Nephron progenitor cell (in vitro differentiated cells): Measurements from ENCODE around the gene AFF1.

Experiments
- DNase-seq: peaks from one replicate; pipeline ENCODE4 v3.0.0; 2021
- H3K27ac Mint-ChIP-seq: 2 replicates; pipeline ENCODE4 v1.8.0; 2021; ENCODE audit warnings: mild to moderate bottlenecking, moderate library complexity, mixed read lengths
- H3K27me3 Mint-ChIP-seq: 2 replicates; pipeline ENCODE4 v1.8.0; 2021; ENCODE audit warnings: mild to moderate bottlenecking, low read depth, mixed read lengths; ENCODE audit not compliant: poor library complexity
- H3K36me3 Mint-ChIP-seq: 2 replicates; pipeline ENCODE4 v1.8.0; 2021; ENCODE audit warnings: low read depth, mixed read lengths
- H3K4me1 Mint-ChIP-seq: 2 replicates; pipeline ENCODE4 v1.8.0; 2021; ENCODE audit warnings: mixed read lengths
- H3K4me3 Mint-ChIP-seq: 2 replicates; pipeline ENCODE4 v1.8.0; 2021; ENCODE audit warnings: mild to moderate bottlenecking, moderate library complexity, mixed read lengths
- H3K9me3 Mint-ChIP-seq: 2 replicates; pipeline ENCODE4 v1.8.0; 2021; ENCODE audit warnings: mild to moderate bottlenecking, moderate library complexity, mixed read lengths
- TF ChIP-seq, protein P1 (sequence below): fragments of 200-600 bp; sonication (generic); IDR thresholded peaks from 2 replicates; pipeline ENCODE4 v1.5.0; 2021; ENCODE audit warnings: antibody characterized with exemption

AFF1 gene

DNA sequence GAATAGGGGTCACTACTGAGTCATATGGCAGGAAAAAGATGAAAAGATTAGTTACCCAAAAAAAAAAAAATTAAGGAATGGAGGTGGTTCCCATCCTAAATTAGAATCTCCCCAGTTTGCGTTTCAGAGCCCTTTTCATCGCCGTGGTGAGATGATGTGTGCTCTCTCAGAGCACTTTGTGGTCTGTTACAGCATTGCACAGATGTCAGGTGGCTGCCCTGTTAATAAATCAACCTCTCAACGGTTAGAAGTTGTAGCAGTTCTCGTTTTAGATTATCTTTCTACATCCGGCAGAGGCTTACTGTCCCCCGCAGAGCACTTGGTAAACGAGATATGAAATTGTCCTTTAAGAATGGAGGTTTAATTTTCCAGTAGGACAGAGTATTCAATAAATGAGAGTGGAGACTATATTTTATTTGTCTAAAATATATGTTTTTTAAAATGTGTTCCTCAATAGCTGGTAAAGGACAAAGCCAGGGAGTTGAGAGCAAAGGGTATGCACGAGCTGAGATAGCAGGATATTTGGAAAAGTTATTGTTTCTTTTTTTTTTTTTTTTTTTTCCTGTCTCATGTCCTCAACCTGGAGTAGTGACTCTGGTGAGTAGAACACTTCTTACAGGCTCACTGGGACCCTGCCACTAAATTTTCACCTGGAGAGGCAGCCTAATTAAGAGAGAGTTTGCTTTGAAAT is 26.9 kb downstream of the AFF1 start:
- Mint-ChIP-seq H3K4me1 (peaks cover 62% of the 10 kb centered on the region), H3K36me3 (peaks cover 15% of the 10 kb centered on the region), H3K9me3 (no peaks in the 10 kb centered on the region), H3K27ac (peak overlapping the region; percentile 99), H3K27me3 (peaks cover 5% of the 10 kb centered on the region), H3K4me3 (peak overlapping the region; percentile 63)
- TF ChIP-seq, protein P1, sequence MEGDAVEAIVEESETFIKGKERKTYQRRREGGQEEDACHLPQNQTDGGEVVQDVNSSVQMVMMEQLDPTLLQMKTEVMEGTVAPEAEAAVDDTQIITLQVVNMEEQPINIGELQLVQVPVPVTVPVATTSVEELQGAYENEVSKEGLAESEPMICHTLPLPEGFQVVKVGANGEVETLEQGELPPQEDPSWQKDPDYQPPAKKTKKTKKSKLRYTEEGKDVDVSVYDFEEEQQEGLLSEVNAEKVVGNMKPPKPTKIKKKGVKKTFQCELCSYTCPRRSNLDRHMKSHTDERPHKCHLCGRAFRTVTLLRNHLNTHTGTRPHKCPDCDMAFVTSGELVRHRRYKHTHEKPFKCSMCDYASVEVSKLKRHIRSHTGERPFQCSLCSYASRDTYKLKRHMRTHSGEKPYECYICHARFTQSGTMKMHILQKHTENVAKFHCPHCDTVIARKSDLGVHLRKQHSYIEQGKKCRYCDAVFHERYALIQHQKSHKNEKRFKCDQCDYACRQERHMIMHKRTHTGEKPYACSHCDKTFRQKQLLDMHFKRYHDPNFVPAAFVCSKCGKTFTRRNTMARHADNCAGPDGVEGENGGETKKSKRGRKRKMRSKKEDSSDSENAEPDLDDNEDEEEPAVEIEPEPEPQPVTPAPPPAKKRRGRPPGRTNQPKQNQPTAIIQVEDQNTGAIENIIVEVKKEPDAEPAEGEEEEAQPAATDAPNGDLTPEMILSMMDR: no peak
- peak; percentile 25 for DNase-seq

DNA sequence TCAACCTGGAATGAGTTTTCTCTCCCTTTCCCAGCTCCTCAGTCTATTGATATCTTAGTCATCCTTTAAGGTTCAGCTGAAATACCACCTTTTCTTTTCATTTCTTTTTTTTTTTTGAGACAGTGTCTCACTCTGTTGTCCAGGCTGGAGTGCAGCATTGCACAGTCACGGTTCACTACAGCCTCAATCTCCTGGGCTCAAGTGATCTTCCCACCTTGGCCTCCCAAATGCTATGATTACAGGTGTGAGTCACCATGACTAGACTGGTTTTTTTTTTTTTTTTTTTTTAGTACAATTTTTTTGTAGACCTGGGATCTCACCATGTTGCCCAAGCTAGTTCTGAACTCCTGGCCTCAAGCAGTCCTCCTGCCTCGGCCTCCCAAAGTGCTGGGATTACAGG is 28.9 kb downstream of the AFF1 start:
- Mint-ChIP-seq H3K27ac (peak overlapping the region; percentile 86), H3K4me3 (no peak overlapping the region), H3K4me1 (peaks cover 48% of the 10 kb centered on the region), H3K36me3 (peaks cover 2% of the 10 kb centered on the region), H3K27me3 (peaks cover 2% of the 10 kb centered on the region), H3K9me3 (no peaks in the 10 kb centered on the region)
- no peak for DNase-seq
- TF ChIP-seq, protein P1: no peak

DNA sequence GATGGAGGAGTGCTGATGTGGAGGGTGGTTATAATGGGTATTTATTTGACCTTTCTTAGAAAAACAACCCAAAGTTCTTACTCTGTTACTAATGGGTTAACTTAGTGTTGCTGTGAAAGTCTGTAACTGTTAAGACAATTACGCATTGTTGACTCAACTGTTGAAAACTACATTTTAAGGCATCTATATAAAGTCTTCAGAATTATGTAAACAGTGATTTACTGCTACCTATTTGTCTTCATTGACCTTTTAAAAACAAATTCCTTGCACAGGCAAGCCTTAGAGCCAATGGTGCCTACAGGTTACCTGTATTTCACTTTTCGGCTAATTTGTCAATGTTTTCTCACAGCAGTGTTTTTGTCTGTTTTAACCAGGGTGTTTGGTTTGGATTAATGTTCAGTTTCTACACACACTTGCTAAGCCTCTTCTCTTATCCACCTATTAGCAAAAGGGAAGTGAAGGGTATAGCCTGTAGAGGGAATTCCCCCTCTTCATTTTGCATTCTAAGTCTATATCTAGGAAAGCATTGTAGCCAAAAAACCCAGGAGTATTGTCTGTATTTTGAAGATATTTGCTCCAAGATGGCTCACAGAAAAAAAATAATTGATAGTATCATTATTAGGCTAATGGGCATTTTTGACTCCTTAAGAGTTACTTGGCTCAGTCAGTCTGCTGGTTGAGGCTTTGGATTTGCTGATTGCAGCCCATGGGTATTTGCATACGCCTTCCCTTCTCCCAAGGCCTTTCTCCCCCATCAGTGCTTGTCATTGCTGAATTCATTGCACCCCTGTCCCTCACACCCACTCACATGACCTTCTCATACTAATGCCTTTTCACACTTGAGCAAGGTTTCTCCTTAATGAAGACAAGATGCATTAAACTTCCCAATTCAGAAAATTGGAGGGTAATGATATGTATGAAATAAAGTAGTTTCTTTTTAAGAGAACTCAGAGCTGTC is 30.5 kb downstream of the AFF1 start:
- H3K27ac Mint-ChIP-seq: no peak overlapping the region
- DNase-seq: no peak
- no peaks in the 10 kb centered on the region for H3K9me3 Mint-ChIP-seq
- H3K4me1 Mint-ChIP-seq: peaks cover 37% of the 10 kb centered on the region
- TF ChIP-seq, protein P1: no peak
- no peaks in the 10 kb centered on the region for H3K36me3 Mint-ChIP-seq
- peaks cover 2% of the 10 kb centered on the region for H3K27me3 Mint-ChIP-seq
- peak overlapping the region; percentile 14 for H3K4me3 Mint-ChIP-seq

DNA sequence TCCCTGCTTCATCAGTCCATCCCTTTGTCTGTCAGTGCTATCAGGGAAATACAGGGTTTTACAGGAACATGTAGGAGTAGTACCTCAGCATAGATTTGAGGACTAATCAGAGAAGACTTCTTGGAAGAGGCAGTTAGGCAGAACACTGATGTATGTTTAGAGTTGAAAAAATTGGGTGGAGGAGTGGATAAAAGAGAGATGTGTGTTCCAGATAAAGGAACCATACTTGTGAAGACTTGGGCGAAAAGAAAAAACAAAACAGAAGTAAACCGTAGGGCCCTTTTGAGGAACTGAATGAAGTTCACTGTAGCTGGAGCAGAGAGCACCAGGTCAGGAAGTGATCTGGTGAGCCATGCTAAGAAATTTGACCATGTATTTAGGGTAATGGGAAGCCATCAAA is 32.3 kb downstream of the AFF1 start:
- Mint-ChIP-seq H3K4me1 (peaks cover 37% of the 10 kb centered on the region), H3K4me3 (no peak overlapping the region), H3K9me3 (no peaks in the 10 kb centered on the region), H3K27ac (no peak overlapping the region), H3K36me3 (no peaks in the 10 kb centered on the region), H3K27me3 (peaks cover 2% of the 10 kb centered on the region)
- TF ChIP-seq, protein P1: no peak
- DNase-seq: no peak

DNA sequence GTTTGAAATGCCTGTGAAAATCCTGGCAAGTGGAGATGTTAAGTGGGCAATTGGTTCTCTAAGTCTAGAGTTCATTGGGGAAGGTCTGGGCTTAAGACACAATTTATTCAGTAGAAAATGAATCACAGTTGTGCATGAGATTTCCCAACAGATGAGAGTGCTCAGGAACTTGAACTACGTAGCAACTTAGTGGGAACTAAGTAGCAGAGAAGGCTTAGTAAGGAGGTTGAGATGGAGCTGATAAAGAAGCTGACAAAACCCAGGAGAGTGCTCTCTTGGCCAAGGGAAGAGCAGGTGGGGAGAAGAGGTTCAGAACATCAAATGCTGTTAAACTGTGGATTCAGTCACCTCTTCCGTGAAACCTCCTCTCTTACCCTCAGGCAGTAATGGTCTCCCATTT is 33.0 kb downstream of the AFF1 start:
- no peaks in the 10 kb centered on the region for H3K27me3 Mint-ChIP-seq
- TF ChIP-seq, protein P1: no peak
- no peaks in the 10 kb centered on the region for H3K36me3 Mint-ChIP-seq
- H3K4me3 Mint-ChIP-seq: no peak overlapping the region
- no peaks in the 10 kb centered on the region for H3K9me3 Mint-ChIP-seq
- no peak overlapping the region for H3K27ac Mint-ChIP-seq
- H3K4me1 Mint-ChIP-seq: peaks cover 37% of the 10 kb centered on the region
- DNase-seq: no peak
